ENCODE data around the gene OSCAR. TPM values are rescaled to one million over a fixed set of nuclear protein-coding genes. Genes with fewer than 3 reads are reported as not detected.

Gene OSCAR
- total and polyA plus RNA-seq, 10 of the 15 experiments (the other 5 are each of a cell fraction or from before 2014, with no cell fraction given), result 0.08 to 0.27 (median 0.10) TPM; not detected in 7

- TF ChIP-seq CHD4 (IDR thresholded peaks at IDR 0.05), result no peak
- TF ChIP-seq ZBTB11 (CRISPR knock-in tag; IDR thresholded peaks at IDR 0.05), result no peak
- no peak for TF ChIP-seq ESRRA (IDR thresholded peaks at IDR 0.05; ENCODE audit: low read length)
- no peak for TF ChIP-seq IRF5 (IDR thresholded peaks at IDR 0.05; ENCODE audit: borderline replicate concordance)
- TF ChIP-seq IKZF2 (IDR thresholded peaks at IDR 0.05), result no peak
- TF ChIP-seq MTA2 (IDR thresholded peaks at IDR 0.05; ENCODE audit: low read depth), result no peak
- TF ChIP-seq POLR2AphosphoS2 (IDR thresholded peaks at IDR 0.05; ENCODE audit: low read depth, low read length), result no peak
- peak; percentile 70 for TF ChIP-seq CREB1 (IDR thresholded peaks at IDR 0.05; ENCODE audit: low read depth)
- TF ChIP-seq ZBTB33 (IDR thresholded peaks at IDR 0.05), result no peak
- no peak for TF ChIP-seq ZNF622 (IDR thresholded peaks at IDR 0.05)
- TF ChIP-seq BCLAF1 (IDR thresholded peaks at IDR 0.05), result no peak
- no peak for TF ChIP-seq BCL11A (IDR thresholded peaks at IDR 0.05; ENCODE audit: low read depth, low read length)
- no peak for TF ChIP-seq FOXM1 (IDR thresholded peaks at IDR 0.05; ENCODE audit: low read depth, low read length)
- peak; percentile 90 for TF ChIP-seq KLF5 (IDR thresholded peaks at IDR 0.05; ENCODE audit: partially characterized antibody)
- TF ChIP-seq NFIC (IDR thresholded peaks at IDR 0.05; ENCODE audit: low read depth, low read length), result no peak
- TF ChIP-seq SMAD1 (IDR thresholded peaks at IDR 0.05; ENCODE audit: low read depth, partially characterized antibody), result no peak
- no peak for TF ChIP-seq ZBTB4 (CRISPR knock-in tag; IDR thresholded peaks at IDR 0.05)
These were observed 36.5 kb upstream of the OSCAR start (continued) for GRCh38 chr19:54136864-54137698.
